PC-9 (cell line): ENCODE measurements around the gene LAPTM5. TPM values are rescaled to one million over a fixed set of nuclear protein-coding genes. Genes with fewer than 3 reads are reported as not detected.

Experiments
- BruUV-seq: library from RNA; stranded (reverse); fragments of 400-500 nt; replicated peaks from 2 replicates; lab custom pipeline; 2021; lab: Mats Ljungman, UMichigan
- CTCF ChIA-PET: fragments of 300-600 bp; sonication (Branson Sonifier 250); formaldehyde crosslinking; loops from one replicate; lab custom pipeline; 2022; ENCODE audit warnings: antibody characterized with exemption; lab: Charles Lee
- POLR2A ChIA-PET: fragments of 300-600 bp; sonication (Branson Sonifier 250); formaldehyde crosslinking; loops from one replicate; lab custom pipeline; 2022; ENCODE audit warnings: antibody characterized with exemption; ENCODE audit not compliant: unreplicated experiment; lab: Charles Lee
- DNase-seq, 2 experiments: peaks; one replicate each; pipeline versions ENCODE4 v3.0.0 to v3.0.0-alpha.2; 2015 to 2022; ENCODE audit warnings: mixed read lengths in 1 of 2
- H2AFZ ChIP-seq: fragments of 200-600 bp; sonication (generic); 2 replicates; pipeline ENCODE4 v1.8.1; 2017; ENCODE audit warnings: antibody characterized with exemption
- H3F3A ChIP-seq: fragments of 200-600 bp; sonication (generic); 2 replicates; pipeline ENCODE4 v1.8.1; 2017; ENCODE audit warnings: antibody characterized with exemption, mild to moderate bottlenecking, low read depth; ENCODE audit not compliant: insufficient read depth
- H3K27ac ChIP-seq: fragments of 200-600 bp; sonication (generic); 2 replicates; pipeline ENCODE4 v1.6.1; 2016; ENCODE audit warnings: mixed run types
- H3K27me3 ChIP-seq: fragments of 200-600 bp; sonication (generic); 2 replicates; pipeline ENCODE4 v1.6.1; 2016; ENCODE audit warnings: low read depth, mixed run types; ENCODE audit not compliant: insufficient read depth
- H3K36me3 ChIP-seq: fragments of 200-600 bp; sonication (generic); 2 replicates; pipeline ENCODE4 v1.6.1; 2016; ENCODE audit warnings: low read depth, mixed run types
- H3K4me1 ChIP-seq: fragments of 200-600 bp; sonication (generic); replicated peaks from 2 replicates; pipeline ENCODE4 v1.6.1; 2016; ENCODE audit warnings: mixed run types; ENCODE audit not compliant: insufficient read depth
- H3K4me2 ChIP-seq: fragments of 200-600 bp; sonication (generic); 2 replicates; pipeline ENCODE4 v1.6.1; 2017; ENCODE audit warnings: mixed run types
- H3K4me3 ChIP-seq: fragments of 200-600 bp; sonication (generic); 2 replicates; pipeline ENCODE4 v1.6.1; 2016; ENCODE audit warnings: mixed run types
- H3K79me2 ChIP-seq: fragments of 200-600 bp; sonication (generic); 2 replicates; pipeline ENCODE4 v1.6.1; 2017; ENCODE audit warnings: low read depth, mixed run types
- H3K9me2 ChIP-seq: fragments of 200-600 bp; sonication (generic); 2 replicates; pipeline ENCODE4 v1.8.1; 2017; ENCODE audit warnings: mild to moderate bottlenecking; ENCODE audit not compliant: insufficient read depth
- H3K9me3 ChIP-seq: fragments of 200-600 bp; sonication (generic); 2 replicates; pipeline ENCODE4 v1.8.1; 2016; ENCODE audit warnings: low read depth; ENCODE audit not compliant: insufficient read depth
- H4K20me1 ChIP-seq: fragments of 200-600 bp; sonication (generic); 2 replicates; pipeline ENCODE4 v1.8.1; 2017; ENCODE audit not compliant: insufficient read depth
- CTCF ChIP-seq: fragments of 200-600 bp; sonication (generic); conservative IDR thresholded peaks from 2 replicates; pipeline ENCODE4 v1.6.1; 2017; ENCODE audit warnings: mixed run types, antibody characterized with exemption, mild to moderate bottlenecking, moderate library complexity
- EZH2 ChIP-seq: fragments of 200-600 bp; sonication (generic); IDR thresholded peaks from 2 replicates; pipeline ENCODE4 v1.8.0; 2017; ENCODE audit warnings: antibody characterized with exemption, low read depth
- intact Hi-C: fragments of 100-400 bp; cut with micrococcal nuclease; formaldehyde crosslinking; loops from one replicate; pipeline ENCODE4 v1.10.0; 2022; ENCODE audit not compliant: unreplicated experiment
- total RNA-seq: library from RNA; stranded (reverse); gene quantifications from 2 replicates; pipeline ENCODE4 v1.2.3, GENCODE V29; 2021

The LAPTM5 gene
- total RNA-seq, 1 experiment from 2014 or later, result 5.0 TPM

- Histone ChIP-seq H3K9me2 (no peaks in the 10 kb centered on the region), H3F3A (peaks cover 10% of the 10 kb centered on the region; the same call in 1 of the 2 replicates), H3K27me3 (no peaks in the 10 kb centered on the region), H3K9me3 (no peaks in the 10 kb centered on the region), H3K4me2 (no peak overlapping the region), H3K4me1 (peaks cover 34% of the 10 kb centered on the region), H3K27ac (no peak overlapping the region), H3K79me2 (no peaks in the 10 kb centered on the region), H3K4me3 (no peak overlapping the region), H2AFZ (no peak overlapping the region), H3K36me3 (no peaks in the 10 kb centered on the region), H4K20me1 (no peaks in the 10 kb centered on the region)
- intact Hi-C loops, result no loop called here
- POLR2A ChIA-PET, result interaction anchor here (0.7 kb wide), 1 partner anchor 23 kb away, joined by 8 read pairs; no protein-coding TSS in a partner anchor
- TF ChIP-seq EZH2 (no peak), CTCF (no peak)
- CTCF ChIA-PET, result no interaction called here
- no TSS peak for BruUV-seq
- no peak for DNase-seq
Observed at GRCh38 chr1:30749691-30750583, 7.6 kb downstream of the LAPTM5 start.

- Histone ChIP-seq H3K27ac (no peak overlapping the region), H3K36me3 (no peaks in the 10 kb centered on the region), H4K20me1 (no peaks in the 10 kb centered on the region), H3K27me3 (no peaks in the 10 kb centered on the region), H3F3A (peaks cover 10% of the 10 kb centered on the region; the same call in 1 of the 2 replicates), H3K4me3 (no peak overlapping the region), H3K4me2 (no peak overlapping the region), H2AFZ (no peak overlapping the region), H3K4me1 (peaks cover 34% of the 10 kb centered on the region), H3K9me3 (no peaks in the 10 kb centered on the region), H3K9me2 (no peaks in the 10 kb centered on the region), H3K79me2 (no peaks in the 10 kb centered on the region)
- ChIA-PET CTCF (no interaction called here), POLR2A (interaction anchor here (0.7 kb wide), 1 partner anchor 8 kb away, joined by 4 read pairs; no protein-coding TSS in a partner anchor)
- intact Hi-C loops, result no loop called here
- no peak for TF ChIP-seq EZH2
- no peak for TF ChIP-seq CTCF
- BruUV-seq, result no TSS peak
- DNase-seq, result no peak
Observed at GRCh38 chr1:30748699-30749401, 8.7 kb downstream of the LAPTM5 start.

- POLR2A ChIA-PET, result interaction anchor here (0.7 kb wide), 1 partner anchor 8 kb away, joined by 4 read pairs; no protein-coding TSS in a partner anchor
- Histone ChIP-seq H3K79me2 (no peaks in the 10 kb centered on the region), H3K4me2 (no peak overlapping the region), H3K36me3 (no peaks in the 10 kb centered on the region), H3K4me3 (no peak overlapping the region), H3K9me2 (no peaks in the 10 kb centered on the region), H3K27me3 (no peaks in the 10 kb centered on the region), H3K4me1 (peaks cover 29% of the 10 kb centered on the region), H2AFZ (no peak overlapping the region), H3K9me3 (no peaks in the 10 kb centered on the region), H3F3A (peaks cover 10% of the 10 kb centered on the region; the same call in 1 of the 2 replicates), H4K20me1 (no peaks in the 10 kb centered on the region), H3K27ac (no peak overlapping the region)
- CTCF ChIA-PET, result no interaction called here
- intact Hi-C loops, result no loop called here
- DNase-seq, result peak in 1 of 2 experiments; percentile 37
- TF ChIP-seq EZH2 (no peak), CTCF (no peak)
- no TSS peak for BruUV-seq
Observed at GRCh38 chr1:30748098-30748698, 9.4 kb downstream of the LAPTM5 start.
